CD4-positive, alpha-beta T cell (primary cell): ENCODE measurements around the gene CALCR. TPM values are rescaled to one million over a fixed set of nuclear protein-coding genes. Genes with fewer than 3 reads are reported as not detected.

ENCODE experiments used
- ATAC-seq: fragments of 200-7000 bp; cut with Tn5 transposase; one replicate; pipeline ENCODE4 v1.10.0; 2022; ENCODE audit warnings: mild to moderate bottlenecking; ENCODE audit not compliant: poor library complexity
- CTCF ChIA-PET: fragments of 350-600 bp; sonication (Branson Sonifier 250); formaldehyde crosslinking; loops from one replicate; lab custom pipeline; 2021; ENCODE audit warnings: antibody characterized with exemption, inconsistent platforms; lab: Charles Lee
- POLR2A ChIA-PET: fragments of 350-600 bp; sonication (Branson Sonifier 250); formaldehyde crosslinking; loops from one replicate; lab custom pipeline; 2021; ENCODE audit warnings: antibody characterized with exemption, inconsistent platforms; lab: Charles Lee
- DNase-seq, 14 experiments: peaks; one replicate each; pipeline ENCODE4 v3.0.0-alpha.2; 2013 to 2020; ENCODE audit warnings: mixed read lengths in 2 of 14
- H3K27ac ChIP-seq, 2 donors: one replicate each; pipeline versions ENCODE4 v1.5.1 to v1.7.0; 2013; ENCODE audit warnings: low read length in 2 of 2, low read depth in 1 of 2, mild to moderate bottlenecking in 1 of 2
- H3K27me3 ChIP-seq, 2 experiments: 1 replicate in 1 of 2; 2 replicates in 1 of 2; pipeline versions ENCODE4 v1.6.1 to v1.7.0; 2013; ENCODE audit warnings: low read length in 2 of 2, control low read depth in 1 of 2, mild to moderate bottlenecking in 1 of 2, moderate library complexity in 1 of 2; ENCODE audit not compliant: insufficient read depth in 2 of 2, control insufficient read depth in 1 of 2
- H3K36me3 ChIP-seq: one replicate; pipeline ENCODE4 v1.6.1; 2013; ENCODE audit warnings: low read length, control low read depth; ENCODE audit not compliant: insufficient read depth
- H3K4me1 ChIP-seq: one replicate; pipeline ENCODE4 v1.6.1; 2013; ENCODE audit warnings: low read length, control low read depth; ENCODE audit not compliant: insufficient read depth
- H3K4me3 ChIP-seq: one replicate; pipeline ENCODE4 v1.5.1; 2013; ENCODE audit warnings: mild to moderate bottlenecking, low read length, moderate library complexity
- H3K9me3 ChIP-seq, 2 experiments: 1 replicate in 1 of 2; 2 replicates in 1 of 2; pipeline versions ENCODE4 v1.6.1 to v1.7.0; 2013; ENCODE audit warnings: low read length in 2 of 2, mild to moderate bottlenecking in 2 of 2, control low read depth in 1 of 2, moderate library complexity in 1 of 2; ENCODE audit not compliant: control insufficient read depth in 1 of 2, insufficient read depth in 1 of 2
- H3K27ac Mint-ChIP-seq: one replicate; pipeline ENCODE4 v1.8.0; 2020; ENCODE audit warnings: mixed read lengths
- H3K27me3 Mint-ChIP-seq: one replicate; pipeline ENCODE4 v1.8.0; 2021; ENCODE audit warnings: mixed read lengths
- H3K36me3 Mint-ChIP-seq: one replicate; pipeline ENCODE4 v1.8.0; 2021; ENCODE audit warnings: low read depth, mixed read lengths
- H3K4me1 Mint-ChIP-seq: one replicate; pipeline ENCODE4 v1.8.0; 2021; ENCODE audit warnings: low read depth, mixed read lengths
- H3K4me3 Mint-ChIP-seq: one replicate; pipeline ENCODE4 v1.8.0; 2020; ENCODE audit warnings: mild to moderate bottlenecking, mixed read lengths
- H3K9me3 Mint-ChIP-seq: one replicate; pipeline ENCODE4 v1.8.0; 2020; ENCODE audit warnings: mixed read lengths
- intact Hi-C, 2 experiments: fragments of 100-400 bp; cut with DNase I in 1 of 2; cut with micrococcal nuclease in 1 of 2; formaldehyde crosslinking; loops; one replicate each; pipeline versions ENCODE4 v1.15.1 to v1.9.0; 2023 to 2025; cut with DNase I, micrococcal nuclease
- total RNA-seq, 174 experiments: library from RNA in 2 of 174; stranded (reverse) in 2 of 174; gene quantifications; one replicate each; pipeline ENCODE4 v1.2.3 and lab custom pipeline; 2021 to 2026
- TF ChIP-seq, protein P1 (sequence below): fragments of 200-600 bp; IDR thresholded peaks from one replicate; pipeline ENCODE4 v1.8.0; 2022; ENCODE audit warnings: antibody characterized with exemption, mild to moderate bottlenecking

Gene CALCR
- total RNA-seq, 2 experiments from 2014 or later: not detected

DNA sequence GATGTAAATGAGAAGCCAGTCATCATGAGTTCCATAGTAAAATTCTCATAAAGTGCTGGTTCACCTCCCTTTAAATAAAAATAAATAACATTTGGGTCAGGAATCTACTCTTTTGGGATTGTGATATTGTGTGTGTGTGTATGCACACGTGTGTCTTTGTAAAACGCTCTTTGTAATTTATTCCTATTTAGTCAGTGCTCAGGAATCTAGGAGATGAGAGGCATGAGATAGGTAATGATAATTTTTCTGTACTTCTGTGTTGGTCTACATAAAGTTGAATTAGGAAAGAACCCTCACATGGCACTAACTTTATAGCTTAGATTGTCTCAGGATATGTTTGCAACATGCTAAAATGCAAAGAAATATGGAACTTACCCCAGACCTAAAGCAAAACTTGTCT lies 4.9 kb upstream of the CALCR start:
- Mint-ChIP-seq H3K36me3 (no peaks in the 10 kb centered on the region), H3K27ac (no peak overlapping the region), H3K4me1 (no peaks in the 10 kb centered on the region), H3K9me3 (peaks cover 6% of the 10 kb centered on the region), H3K4me3 (no peak overlapping the region), H3K27me3 (peaks cover 33% of the 10 kb centered on the region)
- TF ChIP-seq, protein P1, sequence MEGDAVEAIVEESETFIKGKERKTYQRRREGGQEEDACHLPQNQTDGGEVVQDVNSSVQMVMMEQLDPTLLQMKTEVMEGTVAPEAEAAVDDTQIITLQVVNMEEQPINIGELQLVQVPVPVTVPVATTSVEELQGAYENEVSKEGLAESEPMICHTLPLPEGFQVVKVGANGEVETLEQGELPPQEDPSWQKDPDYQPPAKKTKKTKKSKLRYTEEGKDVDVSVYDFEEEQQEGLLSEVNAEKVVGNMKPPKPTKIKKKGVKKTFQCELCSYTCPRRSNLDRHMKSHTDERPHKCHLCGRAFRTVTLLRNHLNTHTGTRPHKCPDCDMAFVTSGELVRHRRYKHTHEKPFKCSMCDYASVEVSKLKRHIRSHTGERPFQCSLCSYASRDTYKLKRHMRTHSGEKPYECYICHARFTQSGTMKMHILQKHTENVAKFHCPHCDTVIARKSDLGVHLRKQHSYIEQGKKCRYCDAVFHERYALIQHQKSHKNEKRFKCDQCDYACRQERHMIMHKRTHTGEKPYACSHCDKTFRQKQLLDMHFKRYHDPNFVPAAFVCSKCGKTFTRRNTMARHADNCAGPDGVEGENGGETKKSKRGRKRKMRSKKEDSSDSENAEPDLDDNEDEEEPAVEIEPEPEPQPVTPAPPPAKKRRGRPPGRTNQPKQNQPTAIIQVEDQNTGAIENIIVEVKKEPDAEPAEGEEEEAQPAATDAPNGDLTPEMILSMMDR: no peak
- intact Hi-C loops: no loop called here
- no peaks in the 10 kb centered on the region for H3K4me1 ChIP-seq
- DNase-seq (no peak), ATAC-seq (no peak)
- no peak overlapping the region for H3K4me3 ChIP-seq
- H3K9me3 ChIP-seq: peaks cover 0 to under 1% of the 10 kb centered on the region in 2 experiments
- ChIA-PET POLR2A (no interaction called here), CTCF (no interaction called here)
- H3K36me3 ChIP-seq: no peaks in the 10 kb centered on the region
- H3K27me3 ChIP-seq: peaks cover 2 to 16% of the 10 kb centered on the region in 2 experiments
- H3K27ac ChIP-seq: no peak overlapping the region

DNA sequence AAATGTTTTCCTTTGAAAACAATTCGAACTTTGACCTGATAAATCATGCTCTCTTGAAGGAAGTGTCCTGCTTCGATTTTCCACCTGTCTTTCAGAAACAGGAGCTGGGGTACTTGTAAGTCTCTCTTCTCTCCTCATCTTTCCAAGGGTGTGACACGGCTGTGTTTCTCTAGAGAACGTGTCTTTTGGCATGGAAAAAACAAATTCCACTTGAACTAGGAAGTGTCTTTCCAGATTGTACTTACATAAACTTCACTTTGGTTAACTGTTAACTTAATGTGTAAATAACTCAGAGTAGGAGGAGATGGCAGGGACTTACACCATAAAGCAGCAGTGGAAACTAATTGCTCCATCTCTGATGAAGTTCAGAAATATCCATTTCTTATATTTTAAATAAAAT lies 4.2 kb upstream of the CALCR start:
- H3K27ac ChIP-seq: no peak overlapping the region
- H3K36me3 Mint-ChIP-seq: no peaks in the 10 kb centered on the region
- H3K4me1 Mint-ChIP-seq: no peaks in the 10 kb centered on the region
- H3K4me3 Mint-ChIP-seq: no peak overlapping the region
- H3K27me3 Mint-ChIP-seq: peaks cover 40% of the 10 kb centered on the region
- peaks cover 6% of the 10 kb centered on the region for H3K9me3 Mint-ChIP-seq
- ATAC-seq: no peak
- H3K27me3 ChIP-seq: peaks cover 7 to 21% of the 10 kb centered on the region in 2 experiments
- no peaks in the 10 kb centered on the region for H3K36me3 ChIP-seq
- peaks cover 0 to 5% of the 10 kb centered on the region in 2 experiments for H3K9me3 ChIP-seq
- no peak overlapping the region for H3K4me3 ChIP-seq
- TF ChIP-seq, protein P1: no peak
- intact Hi-C loops: no loop called here
- H3K27ac Mint-ChIP-seq: no peak overlapping the region
- H3K4me1 ChIP-seq: no peaks in the 10 kb centered on the region
- DNase-seq: no peak
- CTCF ChIA-PET: no interaction called here
- POLR2A ChIA-PET: no interaction called here

GRCh38 chr7:93575555-93576399 lies 1.3 kb upstream of the CALCR start:
- no peaks in the 10 kb centered on the region for H3K4me1 ChIP-seq

More at GRCh38 chr7:93575555-93576399, 1.3 kb upstream of the CALCR start:
- peaks cover 53% of the 10 kb centered on the region for H3K27me3 Mint-ChIP-seq
- Histone ChIP-seq H3K27me3 (peaks cover 7 to 21% of the 10 kb centered on the region in 2 experiments), H3K36me3 (no peaks in the 10 kb centered on the region), H3K9me3 (peaks cover 0 to 5% of the 10 kb centered on the region in 2 experiments), H3K27ac (no peak overlapping the region), H3K4me3 (no peak overlapping the region)
- H3K27ac Mint-ChIP-seq: no peak overlapping the region
- CTCF ChIA-PET: no interaction called here
- H3K9me3 Mint-ChIP-seq: no peaks in the 10 kb centered on the region
- no peak overlapping the region for H3K4me3 Mint-ChIP-seq
- ATAC-seq (no peak), DNase-seq (no peak)
- no peaks in the 10 kb centered on the region for H3K4me1 Mint-ChIP-seq
- intact Hi-C loops: no loop called here
- POLR2A ChIA-PET: no interaction called here
- H3K36me3 Mint-ChIP-seq: no peaks in the 10 kb centered on the region
- TF ChIP-seq, protein P1: no peak
